ENCODE results near the gene NCAN.

DNA sequence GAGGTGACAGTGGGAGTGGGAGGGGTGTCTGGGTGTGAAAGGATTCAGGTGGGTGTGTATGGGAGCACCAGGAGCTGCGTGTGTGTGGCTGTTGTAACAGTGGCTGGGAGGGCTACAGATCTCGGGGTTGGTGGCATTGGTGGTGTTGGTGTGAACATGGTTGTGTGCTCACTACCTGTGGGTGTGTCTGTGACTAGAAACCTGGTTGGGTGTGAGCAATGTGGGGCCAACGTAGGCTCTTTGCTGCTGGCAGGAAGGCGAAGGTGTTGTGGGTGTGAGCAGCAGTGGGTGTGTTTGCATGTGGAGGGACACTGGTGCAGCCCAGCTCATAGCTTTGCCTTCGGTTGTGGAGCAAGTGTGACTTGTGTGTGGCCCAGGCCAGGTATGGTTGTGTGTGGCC lies 4.8 kb upstream of the NCAN start:
- TF ChIP-seq POLR2A (IDR thresholded peaks at IDR 0.05; ENCODE audit: low read length), result no peak
- no peak for TF ChIP-seq GATA1 (IDR thresholded peaks at IDR 0.05; ENCODE audit: low read depth, low read length)

Measured in erythroblast (primary cell).